NT2/D1 (cell line): Measurements from ENCODE around the gene AMIGO2.
A peak's percentile ranks its signal among the peaks of the same experiment; 100 is the strongest.

Source experiments
- DNase-seq: peaks from one replicate; pipeline ENCODE4 v3.0.0-alpha.2; 2011; ENCODE audit warnings: low read depth, low spot score
- H3K27me3 ChIP-seq: 2 replicates; pipeline ENCODE4 v1.6.0; 2011; ENCODE audit warnings: mild to moderate bottlenecking; ENCODE audit not compliant: insufficient read length, insufficient read depth
- H3K36me3 ChIP-seq: 2 replicates; pipeline ENCODE4 v1.6.1; 2011; ENCODE audit warnings: mild to moderate bottlenecking, low read length, mixed read lengths; ENCODE audit not compliant: insufficient read depth, insufficient read length
- H3K4me1 ChIP-seq: 2 replicates; pipeline ENCODE4 v1.5.1; 2011; ENCODE audit not compliant: insufficient read depth, insufficient read length
- H3K4me3 ChIP-seq: 2 replicates; pipeline ENCODE4 v1.5.1; 2011; ENCODE audit warnings: low read depth; ENCODE audit not compliant: insufficient read length
- H3K9ac ChIP-seq: 2 replicates; pipeline ENCODE4 v1.6.0; 2011; ENCODE audit warnings: low read depth; ENCODE audit not compliant: insufficient read length
- H3K9me3 ChIP-seq: 2 replicates; pipeline ENCODE4 v1.5.1; 2011; ENCODE audit warnings: mild to moderate bottlenecking, low read length; ENCODE audit not compliant: insufficient read depth
- SUZ12 ChIP-seq: IDR thresholded peaks from 2 replicates; pipeline ENCODE4 v1.6.1; 2011; ENCODE audit not compliant: insufficient read length, insufficient read depth; ENCODE audit errors: extremely low read depth
- YY1 ChIP-seq: IDR thresholded peaks from 2 replicates; pipeline ENCODE4 v1.6.1; 2011; ENCODE audit not compliant: insufficient read length, insufficient read depth
- ZNF274 ChIP-seq: IDR thresholded peaks from 2 replicates; pipeline ENCODE4 v1.6.1; 2011; ENCODE audit warnings: mild to moderate bottlenecking, low read depth, low read length

Gene AMIGO2

DNA sequence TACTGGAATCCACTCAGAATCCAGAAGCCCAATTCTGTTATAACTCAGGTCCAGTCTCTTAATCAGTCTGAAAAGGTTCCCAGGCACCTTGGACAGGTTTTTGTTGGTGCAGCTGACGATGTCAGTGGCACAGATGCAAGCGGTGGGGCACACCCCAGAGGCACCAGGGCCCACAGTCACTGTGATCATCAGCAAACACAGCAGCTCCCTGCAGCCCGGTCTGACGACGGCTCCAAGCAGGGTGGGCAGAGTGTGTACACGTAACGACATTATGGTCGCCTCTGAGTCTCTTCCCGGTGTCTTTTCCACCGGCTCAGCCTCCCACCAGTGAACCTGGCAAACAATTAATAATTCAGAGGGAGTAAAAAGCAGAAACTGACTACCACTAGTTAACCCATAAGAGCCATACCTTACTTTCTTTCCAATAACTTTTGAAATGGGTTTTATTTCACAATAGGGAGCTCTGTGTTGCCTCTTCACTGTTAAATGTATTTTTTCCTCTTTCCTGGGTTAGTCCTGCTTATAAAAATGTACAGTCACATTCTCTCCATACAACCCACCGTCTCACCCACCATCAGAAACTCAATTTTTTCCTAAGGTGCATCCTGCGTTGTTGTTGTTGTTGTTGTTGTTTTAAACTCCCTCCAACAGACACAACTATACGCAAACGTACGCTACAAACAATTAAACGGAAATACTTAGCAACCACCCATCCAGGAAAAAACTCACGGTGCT lies 859 bp downstream of the AMIGO2 start:
- DNase-seq = no peak
- Histone ChIP-seq H3K27me3 (peaks cover 31% of the 10 kb centered on the region), H3K9ac (peak overlapping the region; percentile 74), H3K4me3 (peak overlapping the region; percentile 63), H3K9me3 (no peaks in the 10 kb centered on the region), H3K4me1 (peaks cover 2% of the 10 kb centered on the region), H3K36me3 (peaks cover 6% of the 10 kb centered on the region)
- TF ChIP-seq SUZ12 (no peak), YY1 (no peak), ZNF274 (no peak)

DNA sequence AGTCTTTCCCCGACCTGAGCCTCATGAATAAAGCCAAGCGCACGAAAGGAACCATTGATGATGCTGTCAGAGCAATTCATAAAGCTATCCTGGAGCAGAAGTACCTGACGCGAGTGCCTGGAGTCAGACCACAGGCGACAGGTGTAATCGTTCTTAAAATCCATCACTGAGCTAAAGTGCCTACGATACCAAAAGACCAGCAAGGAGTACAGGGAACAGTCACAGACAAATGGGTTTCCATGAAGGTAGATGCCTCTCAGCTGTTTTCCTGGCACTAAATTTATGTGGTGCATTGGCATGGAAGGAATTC lies 1.7 kb downstream of the AMIGO2 start:
- H3K27me3 ChIP-seq = peaks cover 31% of the 10 kb centered on the region
- no peak overlapping the region for H3K4me3 ChIP-seq
- no peaks in the 10 kb centered on the region for H3K9me3 ChIP-seq
- no peak overlapping the region for H3K9ac ChIP-seq
- no peak for TF ChIP-seq ZNF274
- TF ChIP-seq YY1 = no peak
- TF ChIP-seq SUZ12 = no peak
- no peak for DNase-seq
- peaks cover 6% of the 10 kb centered on the region for H3K36me3 ChIP-seq
- H3K4me1 ChIP-seq = peaks cover 2% of the 10 kb centered on the region

DNA sequence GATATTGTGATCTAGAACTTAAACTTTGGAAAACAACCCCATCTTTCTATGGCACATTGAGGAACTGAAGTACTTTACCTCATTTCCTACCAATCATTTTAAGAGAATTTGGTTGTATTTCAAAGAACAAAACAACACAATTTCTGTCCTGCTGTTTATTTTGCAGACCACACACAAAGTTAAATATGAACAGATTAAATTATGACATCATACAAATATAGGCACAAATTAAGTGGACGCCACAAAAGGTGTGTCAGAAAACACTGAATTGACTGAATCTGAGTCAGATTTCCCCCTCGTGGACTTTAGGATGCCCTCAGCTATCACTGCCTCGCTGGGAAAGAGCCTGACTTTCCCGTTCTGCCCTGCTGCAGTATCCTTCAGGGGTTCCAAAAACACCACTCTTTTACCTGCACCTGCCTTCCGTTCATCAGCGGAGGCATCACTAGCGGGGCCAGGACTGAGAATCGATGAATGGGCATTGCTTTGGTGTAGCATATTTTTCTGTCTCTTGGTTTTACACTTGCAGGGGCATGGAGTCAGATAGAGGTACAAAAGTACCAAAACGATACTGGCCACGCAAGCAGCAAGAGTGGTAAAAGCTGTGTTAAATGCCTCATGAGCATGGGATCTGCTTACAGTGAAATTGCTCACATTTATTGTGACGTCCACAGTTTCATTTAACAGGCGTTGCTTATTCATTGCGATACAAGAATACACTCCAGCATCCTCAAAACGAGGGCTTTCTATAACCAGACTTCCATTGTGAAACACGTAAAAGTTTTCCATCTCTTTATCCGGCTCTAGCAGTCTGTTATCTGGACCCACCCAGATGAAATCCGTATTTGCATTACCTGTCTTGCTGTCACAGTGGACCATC lies 2.3 kb downstream of the AMIGO2 start:
- no peak overlapping the region for H3K9ac ChIP-seq
- H3K4me3 ChIP-seq = no peak overlapping the region
- peaks cover 2% of the 10 kb centered on the region for H3K4me1 ChIP-seq
- TF ChIP-seq ZNF274 (no peak), YY1 (no peak), SUZ12 (no peak)
- no peak for DNase-seq
- peaks cover 6% of the 10 kb centered on the region for H3K36me3 ChIP-seq
- peaks cover 31% of the 10 kb centered on the region for H3K27me3 ChIP-seq
- no peaks in the 10 kb centered on the region for H3K9me3 ChIP-seq

DNA sequence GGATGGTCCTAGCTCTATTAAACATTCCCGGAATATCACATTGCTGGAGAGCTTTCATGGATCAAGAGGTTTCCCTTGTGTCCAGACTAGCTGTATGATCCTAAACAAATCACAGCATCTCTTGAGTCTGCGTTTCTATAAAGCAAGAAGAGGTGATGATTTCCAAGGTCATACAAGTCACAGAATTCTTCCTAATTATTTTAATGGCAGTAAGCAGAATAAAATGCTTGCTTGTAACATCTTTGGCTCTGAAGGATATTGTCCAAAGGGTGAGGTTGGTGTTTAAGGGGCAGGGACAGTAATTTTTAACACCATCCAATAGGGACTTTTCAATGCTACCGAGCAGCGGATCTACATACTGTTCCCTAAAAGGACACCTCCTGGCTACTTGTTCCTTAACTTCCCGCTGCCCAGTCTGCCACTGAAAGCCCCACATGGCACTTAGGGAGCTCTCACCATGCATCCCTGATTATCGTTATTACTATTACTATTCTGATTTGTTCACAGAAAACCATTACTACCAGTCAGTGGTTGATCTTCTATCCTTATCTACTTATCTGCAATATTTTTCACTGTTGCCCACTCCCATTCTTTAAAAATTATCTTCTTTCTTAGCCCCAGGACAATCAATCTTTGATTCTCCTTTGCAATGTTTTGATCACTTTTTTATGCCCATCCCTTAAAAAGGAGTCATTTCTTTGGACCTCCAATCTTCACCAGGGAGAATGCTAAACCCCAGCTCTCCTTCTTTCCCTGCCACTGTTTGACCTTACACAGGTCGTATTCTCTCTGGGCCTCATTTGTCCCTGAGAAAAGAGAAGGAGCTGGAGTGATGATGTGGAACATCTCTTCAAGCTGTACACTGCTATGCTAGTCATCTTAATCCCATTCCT lies 4.3 kb downstream of the AMIGO2 start:
- no peak for DNase-seq
- Histone ChIP-seq H3K9ac (no peak overlapping the region), H3K36me3 (peaks cover 6% of the 10 kb centered on the region), H3K27me3 (peaks cover 28% of the 10 kb centered on the region), H3K4me1 (peaks cover 2% of the 10 kb centered on the region), H3K4me3 (no peak overlapping the region), H3K9me3 (no peaks in the 10 kb centered on the region)
- TF ChIP-seq ZNF274 (no peak), YY1 (no peak), SUZ12 (no peak)

DNA sequence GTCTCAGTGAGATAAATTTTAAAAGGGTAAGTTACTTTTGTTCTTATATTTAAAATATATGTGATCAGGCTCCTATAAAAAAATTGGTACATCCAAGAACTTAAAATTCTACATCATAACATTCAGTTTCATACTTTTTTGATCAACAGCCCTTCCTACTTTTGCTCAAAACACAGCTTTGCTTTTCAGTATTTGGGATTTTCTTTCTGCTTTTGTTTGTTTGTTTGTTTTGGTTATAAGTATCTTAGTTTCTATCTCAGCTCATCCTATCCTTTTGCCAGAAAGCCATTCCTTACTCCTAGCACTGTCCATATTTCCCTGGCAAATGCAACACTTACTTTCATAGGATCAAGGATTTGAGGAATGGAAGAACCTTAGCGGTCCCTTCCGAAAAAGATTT lies 5.0 kb downstream of the AMIGO2 start:
- no peak for TF ChIP-seq ZNF274
- no peak for TF ChIP-seq YY1
- no peak for TF ChIP-seq SUZ12
- Histone ChIP-seq H3K9me3 (no peaks in the 10 kb centered on the region), H3K4me3 (no peak overlapping the region), H3K36me3 (peaks cover 6% of the 10 kb centered on the region), H3K27me3 (peaks cover 22% of the 10 kb centered on the region), H3K4me1 (no peaks in the 10 kb centered on the region), H3K9ac (no peak overlapping the region)
- DNase-seq = no peak

DNA sequence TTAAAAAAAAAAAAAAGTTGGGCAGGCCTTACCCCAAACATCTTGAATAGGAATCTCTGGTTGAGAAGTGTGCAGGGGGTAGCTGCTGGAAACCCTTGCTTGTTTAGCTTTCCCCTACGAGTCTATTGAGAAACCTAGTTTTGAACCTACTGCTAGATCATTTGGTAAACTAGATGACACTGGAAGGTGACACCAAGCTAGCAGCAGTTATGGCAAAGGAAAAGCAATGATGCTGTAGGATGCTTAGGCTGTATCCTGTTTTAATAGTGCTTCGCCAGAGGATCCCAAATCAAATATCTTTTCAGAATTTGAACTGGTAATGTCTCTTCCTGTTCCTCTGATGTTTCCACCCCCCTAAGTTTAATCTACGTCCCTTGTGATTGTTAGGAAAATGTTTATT lies 5.8 kb downstream of the AMIGO2 start:
- DNase-seq = no peak
- Histone ChIP-seq H3K9me3 (no peaks in the 10 kb centered on the region), H3K4me3 (no peak overlapping the region), H3K9ac (no peak overlapping the region), H3K36me3 (peaks cover 6% of the 10 kb centered on the region), H3K4me1 (peaks cover 1% of the 10 kb centered on the region), H3K27me3 (peaks cover 17% of the 10 kb centered on the region)
- TF ChIP-seq SUZ12 (no peak), ZNF274 (no peak), YY1 (no peak)

DNA sequence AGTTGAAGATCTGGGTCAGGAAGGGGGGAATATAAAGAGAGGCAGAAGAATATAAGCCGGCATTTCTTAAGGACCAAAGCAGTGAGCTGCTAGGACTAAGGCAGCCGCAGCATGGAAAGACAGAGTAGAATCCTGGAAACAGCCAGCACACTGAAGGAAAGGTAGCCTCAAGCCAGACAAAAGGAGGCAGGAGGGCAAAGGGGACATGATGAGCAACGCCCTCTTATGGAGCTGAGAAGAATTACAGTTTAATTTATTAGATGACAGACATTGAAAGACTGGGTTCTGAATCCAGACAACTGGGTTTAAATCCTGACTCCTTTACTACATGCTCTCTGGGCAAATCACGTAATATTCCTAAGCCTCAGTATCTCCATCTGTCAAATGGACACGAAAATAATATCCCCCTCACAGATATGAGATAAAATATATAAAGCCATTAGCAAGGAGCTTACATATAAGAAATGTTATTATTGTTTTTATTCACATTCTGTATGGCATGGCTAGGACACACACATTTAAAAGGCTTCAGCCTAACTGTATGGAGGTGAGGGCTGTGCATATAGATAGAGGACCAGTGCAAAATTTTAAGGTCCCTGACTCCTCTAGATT lies 8.4 kb downstream of the AMIGO2 start:
- peaks cover 3% of the 10 kb centered on the region for H3K4me1 ChIP-seq
- no peak for TF ChIP-seq YY1
- no peak for TF ChIP-seq SUZ12
- TF ChIP-seq ZNF274 = no peak
- H3K9me3 ChIP-seq = no peaks in the 10 kb centered on the region
- DNase-seq = no peak
- no peaks in the 10 kb centered on the region for H3K27me3 ChIP-seq
- H3K36me3 ChIP-seq = no peaks in the 10 kb centered on the region
- H3K4me3 ChIP-seq = no peak overlapping the region
- H3K9ac ChIP-seq = no peak overlapping the region
